NOMO-1 (cell line): Measurements from ENCODE around the gene CLDN9.

Experiments
- DNase-seq, 2 experiments: peaks; one replicate each; lab custom pipeline; 2025; ENCODE audit not compliant: unreplicated experiment in 2 of 2; lab: John Stamatoyannopoulos, UW

The CLDN9 gene

GRCh38 chr16:3012828-3013420 is at the start of gene CLDN9:
Gene CLDN9, plus strand, starts transcription at chr16:3012923. Its CDS starts 440 bp downstream, at chr16:3013363.
- DNase-seq, result no peak

GRCh38 chr16:2963074-2963722 is 49.5 kb upstream of the CLDN9 start:
- no peak for DNase-seq

- DNase-seq, result peak in 1 of 2 experiments; percentile 28
Observed at GRCh38 chr16:2963723-2964474, 48.8 kb upstream of the CLDN9 start, which contains the start of gene KREMEN2. Gene KREMEN2, plus strand, starts transcription at chr16:2964275. Its CDS starts 246 bp downstream, at chr16:2964521.

GRCh38 chr16:2964475-2965336 is 48.0 kb upstream of the CLDN9 start:
- peak; percentile 77 to 88 for DNase-seq

- no peak for DNase-seq
Observed at GRCh38 chr16:2966043-2966807, 46.5 kb upstream of the CLDN9 start.

- no peak for DNase-seq
Observed at GRCh38 chr16:2966808-2967191, 45.9 kb upstream of the CLDN9 start.

GRCh38 chr16:2967211-2967631 is 45.5 kb upstream of the CLDN9 start:
- DNase-seq, result no peak

GRCh38 chr16:2967721-2968161 is 45.0 kb upstream of the CLDN9 start:
- no peak for DNase-seq

GRCh38 chr16:2968368-2968737 is 44.4 kb upstream of the CLDN9 start:
- DNase-seq, result peak; percentile 53 to 63

- peak; percentile 88 to 95 for DNase-seq
Observed at GRCh38 chr16:2968738-2969544, 43.8 kb upstream of the CLDN9 start, which contains the start of gene PAQR4. Gene PAQR4, plus strand, starts transcription at chr16:2969348. Its CDS starts 327 bp downstream, at chr16:2969675.

- peak; percentile 75 for DNase-seq
Observed at GRCh38 chr16:2969545-2970521, 42.9 kb upstream of the CLDN9 start.

GRCh38 chr16:2970563-2970962 is 42.2 kb upstream of the CLDN9 start:
- no peak for DNase-seq

- no peak for DNase-seq
Observed at GRCh38 chr16:2971134-2971984, 41.4 kb upstream of the CLDN9 start.

- no peak for DNase-seq
Observed at GRCh38 chr16:2971985-2972784, 40.5 kb upstream of the CLDN9 start.

GRCh38 chr16:2973093-2973492 is 39.6 kb upstream of the CLDN9 start:
- no peak for DNase-seq

GRCh38 chr16:2973605-2974318 is 39.0 kb upstream of the CLDN9 start:
- no peak for DNase-seq
